Kidney (tissue), 14 donors: Measurements from ENCODE around the gene RNF180. TPM values are rescaled to one million over a fixed set of nuclear protein-coding genes. Genes with fewer than 3 reads are reported as not detected.
"Not testable (repeated sequence)": the region's sequence is repeated elsewhere in the genome, so short reads cannot be mapped to it uniquely, and the experiment has no call there.

Source experiments
- DNase-seq, 5 donors: peaks; one replicate each; pipeline ENCODE4 v3.0.0-alpha.2; 2013 to 2020
- FAIRE-seq: peaks from 2 replicates; lab custom pipeline; 2012; peaks lifted over from hg19 to GRCh38; lab: Jason Lieb, UNC
- H3K27ac ChIP-seq, 2 donors: one replicate each; pipeline ENCODE4 v1.7.0; 2013; ENCODE audit warnings: low read depth in 2 of 2, low read length in 2 of 2, inconsistent platforms in 1 of 2
- H3K27me3 ChIP-seq: one replicate; pipeline ENCODE4 v1.7.1; 2013; ENCODE audit warnings: low read length, inconsistent platforms; ENCODE audit not compliant: control insufficient read depth, insufficient read depth
- H3K36me3 ChIP-seq, 3 donors: one replicate each; pipeline versions ENCODE4 v1.7.0 to v1.7.1; 2013; ENCODE audit warnings: low read length in 3 of 3, control low read depth in 1 of 3, inconsistent platforms in 1 of 3; ENCODE audit not compliant: insufficient read depth in 3 of 3, control insufficient read depth in 2 of 3
- H3K4me1 ChIP-seq, 3 donors: one replicate each; pipeline versions ENCODE4 v1.7.0 to v1.7.1; 2013; ENCODE audit warnings: low read length in 3 of 3, inconsistent platforms in 1 of 3, low read depth in 1 of 3; ENCODE audit not compliant: control insufficient read depth in 2 of 3, insufficient read depth in 2 of 3
- H3K4me3 ChIP-seq, 3 donors: one replicate each; pipeline versions ENCODE4 v1.7.0 to v1.8.1; 2013; ENCODE audit warnings: low read length in 3 of 3, control low read depth in 1 of 3, inconsistent platforms in 1 of 3
- H3K9ac ChIP-seq, 3 donors: one replicate each; pipeline versions ENCODE4 v1.7.0 to v1.7.1; 2013; ENCODE audit warnings: low read length in 3 of 3, control low read depth in 1 of 3, inconsistent platforms in 1 of 3
- H3K9me3 ChIP-seq, 3 donors: one replicate each; pipeline versions ENCODE4 v1.7.0 to v1.7.1; 2013; ENCODE audit warnings: low read length in 3 of 3, control low read depth in 1 of 3, inconsistent platforms in 1 of 3; ENCODE audit not compliant: control insufficient read depth in 2 of 3, insufficient read depth in 1 of 3
- CTCF ChIP-seq: IDR thresholded peaks from 3 replicates; pipeline ENCODE4 v1.5.1; 2012; ENCODE audit warnings: mild to moderate bottlenecking, moderate library complexity, borderline replicate concordance; ENCODE audit not compliant: insufficient read depth; ENCODE audit errors: extremely low read depth
- intact Hi-C: fragments of 100-400 bp; cut with DNase I; formaldehyde crosslinking; loops from one replicate; pipeline ENCODE4 v1.11.1; 2022
- polyA plus RNA-seq: library from polyadenylated mRNA; stranded (reverse); fragments of 350-450 nt; fragmentation: Illumina TruSeq; extraction: RNeasy Lipid Tissue Mini Kit (QIAGEN cat#74804); gene quantifications from one replicate; pipeline ENCODE4 v1.2.3, GENCODE V29; 2014; ENCODE audit warnings: low read depth, low replicate concordance; ENCODE audit not compliant: insufficient read depth
- total RNA-seq: library from RNA; stranded (reverse); fragmentation: NEBNext Ultra II Directional; extraction: Animal tissue kit (Norgen Biotek cat#: 25700); gene quantifications from one replicate; pipeline ENCODE4 v1.2.1, GENCODE V29; 2021
- donor health status: control.
- donor health status: control.
- donor health status: control.
- donor health status: control.
- donor health status: control.
- donor health status: DM: yes; HTN: yes; CAD: no.
- donor health status: Normal renal cell carcinoma (clear cell type).

RNF180 gene
- total and polyA plus RNA-seq, 2 donors from 2014 or later, result 3.8 to 23.0 TPM

- Histone ChIP-seq H3K4me3 (no peak overlapping the region), H3K36me3 (no peaks in the 10 kb centered on the region), H3K4me1 (no peaks in the 10 kb centered on the region), H3K27me3 (no peaks in the 10 kb centered on the region), H3K9ac (no peak overlapping the region), H3K9me3 (peaks cover 0 to 21% (median 2%) of the 10 kb centered on the region in 3 donors), H3K27ac (no peak overlapping the region)
- intact Hi-C loops, result no loop called here
- TF ChIP-seq CTCF, result no peak
- DNase-seq (no peak), FAIRE-seq (no peak)
Observed at GRCh38 chr5:64364426-64364825, 198.8 kb downstream of the RNF180 start.

GRCh38 chr5:64384765-64385164 is 219.1 kb downstream of the RNF180 start:
- no peak overlapping the region for H3K27ac ChIP-seq
- H3K4me1 ChIP-seq, result no peaks in the 10 kb centered on the region
- H3K4me3 ChIP-seq, result no peak overlapping the region
- H3K36me3 ChIP-seq, result no peaks in the 10 kb centered on the region
- H3K9ac ChIP-seq, result no peak overlapping the region
- DNase-seq, result peak in 2 of 5 donors; percentile 25 to 30
- intact Hi-C loops, result no loop called here
- peaks cover 0 to 2% (median 0%) of the 10 kb centered on the region in 3 donors for H3K9me3 ChIP-seq
- no peak for TF ChIP-seq CTCF
- no peaks in the 10 kb centered on the region for H3K27me3 ChIP-seq
- FAIRE-seq, result no peak

GRCh38 chr5:64397552-64397951 is 231.9 kb downstream of the RNF180 start:
- DNase-seq (no peak), FAIRE-seq (no peak)
- intact Hi-C loops, result no loop called here
- no peak for TF ChIP-seq CTCF
- Histone ChIP-seq H3K9me3 (peaks cover 0 to 7% (median 4%) of the 10 kb centered on the region in 3 donors), H3K4me3 (no peak overlapping the region), H3K36me3 (no peaks in the 10 kb centered on the region), H3K27me3 (no peaks in the 10 kb centered on the region), H3K9ac (no peak overlapping the region), H3K27ac (no peak overlapping the region), H3K4me1 (no peaks in the 10 kb centered on the region)

- H3K27ac ChIP-seq, H3K9me3 ChIP-seq, FAIRE-seq, H3K27me3 ChIP-seq, intact Hi-C loops, H3K36me3 ChIP-seq, H3K4me1 ChIP-seq, H3K9ac ChIP-seq, DNase-seq, H3K4me3 ChIP-seq: not testable (repeated sequence)
Observed at GRCh38 chr5:64398735-64399134, 233.1 kb downstream of the RNF180 start.

- H3K4me1 ChIP-seq, H3K27ac ChIP-seq, intact Hi-C loops, H3K36me3 ChIP-seq, DNase-seq, H3K4me3 ChIP-seq, H3K9ac ChIP-seq, H3K9me3 ChIP-seq, H3K27me3 ChIP-seq, FAIRE-seq: not testable (repeated sequence)
Observed at GRCh38 chr5:64407103-64407825, 241.6 kb downstream of the RNF180 start.
